ENCODE data around the gene E2F8.

GRCh38 chr11:19183646-19184045 lies 57.1 kb downstream of the E2F8 start:
- TF ChIP-seq CTCF (IDR thresholded peaks at IDR 0.05; ENCODE audit: insufficient read depth, low read depth, low read length) (no peak), EZH2 (IDR thresholded peaks at IDR 0.05; ENCODE audit: insufficient read depth, low read length) (no peak)
